Astrocyte of the spinal cord (primary cell): ENCODE results near the gene HAGH.

ENCODE experiments used
- DNase-seq: peaks from one replicate; pipeline ENCODE4 v3.0.0; 2011; ENCODE audit warnings: low read depth, low spot score
- H3K4me3 ChIP-seq: 2 replicates; pipeline ENCODE4 v1.5.1; 2011; ENCODE audit warnings: low read depth, mild to moderate bottlenecking, low read length, moderate library complexity
- CTCF ChIP-seq: IDR thresholded peaks from 2 replicates; pipeline ENCODE4 v1.5.1; 2012; ENCODE audit warnings: low read depth, mild to moderate bottlenecking, low read length, inconsistent platforms
- in situ Hi-C: cut with HindIII; loops from 2 replicates; pipeline ENCODE4 v1.10.0; 2017; ENCODE audit warnings: low sequenced_read_pairs

The HAGH gene

GRCh38 chr16:1851793-1852192 lies 25.2 kb upstream of the HAGH start:
- DNase-seq, result no peak
- H3K4me3 ChIP-seq, result no peak overlapping the region
- no peak for TF ChIP-seq CTCF
- in situ Hi-C loops, result no loop called here

GRCh38 chr16:1850981-1851380 lies 24.4 kb upstream of the HAGH start:
- TF ChIP-seq CTCF, result no peak
- in situ Hi-C loops, result no loop called here
- H3K4me3 ChIP-seq, result no peak overlapping the region
- DNase-seq, result no peak

DNA sequence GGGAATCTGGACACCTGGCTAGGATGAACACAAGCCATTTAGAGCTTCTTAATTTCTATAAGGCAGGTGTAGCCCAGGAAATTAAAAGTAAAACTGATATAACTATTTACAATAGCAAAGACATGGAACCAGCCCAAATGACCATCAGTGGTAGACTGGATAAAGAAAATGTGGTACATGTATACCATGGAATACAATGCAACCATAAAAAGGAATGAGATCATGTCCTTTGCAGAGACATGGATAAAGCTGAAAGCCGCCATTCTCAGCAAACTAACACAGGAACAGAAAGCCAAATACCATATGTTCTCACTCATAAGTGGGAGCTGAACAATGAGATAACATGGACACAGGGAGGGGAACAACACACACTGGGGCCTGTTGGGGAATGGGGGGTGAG lies 19.8 kb upstream of the HAGH start:
- H3K4me3 ChIP-seq, result no peak overlapping the region
- in situ Hi-C loops, result no loop called here
- TF ChIP-seq CTCF, result no peak
- DNase-seq, result no peak

DNA sequence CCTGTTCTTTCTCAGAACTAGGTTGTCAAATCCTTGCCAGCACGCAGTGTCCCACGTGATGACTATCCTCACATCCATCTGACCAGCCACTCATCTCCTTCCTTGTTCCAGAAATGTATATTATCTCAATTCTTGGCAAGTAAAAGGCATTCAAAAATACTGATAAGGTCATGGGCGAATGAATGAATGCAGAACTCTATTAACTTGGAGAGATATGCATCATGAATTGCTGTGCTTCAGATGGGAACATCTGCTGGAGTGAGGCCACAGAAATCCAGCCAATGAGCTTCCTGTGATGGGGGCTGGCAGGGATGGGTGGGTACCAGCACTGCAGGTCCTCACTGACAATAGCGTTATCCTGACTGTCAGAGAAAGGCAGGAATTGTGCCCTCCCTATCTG lies 19.4 kb upstream of the HAGH start:
- no peak for TF ChIP-seq CTCF
- H3K4me3 ChIP-seq, result no peak overlapping the region
- DNase-seq, result no peak
- in situ Hi-C loops, result no loop called here

GRCh38 chr16:1839554-1839953 lies 12.9 kb upstream of the HAGH start:
- in situ Hi-C loops, result no loop called here
- no peak for DNase-seq
- H3K4me3 ChIP-seq, result no peak overlapping the region
- no peak for TF ChIP-seq CTCF

DNA sequence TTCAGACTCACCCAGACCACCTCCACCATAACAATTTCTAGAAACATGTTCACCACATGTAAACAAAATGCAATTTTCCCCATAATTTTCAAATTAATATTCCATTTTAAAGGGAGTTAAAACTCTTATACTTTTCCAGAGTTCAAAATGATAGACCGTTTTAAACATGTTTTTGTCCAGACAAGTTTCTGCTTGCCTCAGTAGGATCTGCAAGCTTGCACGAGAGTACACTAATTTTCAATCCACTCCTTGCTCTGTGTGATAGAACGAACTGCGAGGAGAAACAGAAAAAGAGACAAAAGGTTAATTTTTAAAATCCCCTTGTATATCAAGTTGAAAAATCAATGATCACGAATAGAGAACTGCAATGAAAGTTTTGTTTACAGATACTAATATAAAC lies 7.5 kb upstream of the HAGH start:
- TF ChIP-seq CTCF, result no peak
- no peak for DNase-seq
- H3K4me3 ChIP-seq, result no peak overlapping the region
- in situ Hi-C loops, result no loop called here

DNA sequence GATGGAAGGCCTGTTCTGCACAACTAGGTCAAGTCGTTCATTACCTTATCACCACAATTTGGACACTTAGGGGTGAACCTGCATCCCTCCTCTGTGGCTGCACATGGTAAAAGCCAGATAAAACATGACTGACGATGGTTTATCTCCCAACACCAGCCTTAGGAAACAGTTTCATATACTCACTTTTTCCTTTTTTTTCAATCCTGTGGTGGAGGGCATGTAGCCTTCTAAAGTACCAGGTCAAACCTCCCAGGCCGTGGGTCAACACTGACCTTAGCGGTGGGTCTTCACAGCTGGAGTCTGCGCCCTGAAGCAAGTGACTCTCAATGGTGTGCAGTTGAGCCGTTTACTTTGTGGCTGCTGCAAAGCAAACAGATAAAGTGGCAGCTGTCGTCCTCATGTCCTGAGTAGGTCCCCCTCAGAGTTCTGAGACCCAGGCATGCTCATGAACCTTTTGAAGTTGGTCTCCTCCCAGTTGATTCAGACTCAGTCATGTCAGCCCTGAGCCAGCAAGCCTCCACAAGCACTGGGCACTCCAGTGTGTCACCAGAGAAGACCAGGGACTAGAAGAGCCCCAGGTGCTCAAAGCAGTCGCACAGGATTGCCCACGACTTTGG lies 6.3 kb upstream of the HAGH start:
- no peak overlapping the region for H3K4me3 ChIP-seq
- TF ChIP-seq CTCF, result no peak
- in situ Hi-C loops, result no loop called here
- no peak for DNase-seq
